T-helper 22 cell (primary cell): ENCODE data around the gene CDH22.

ENCODE experiments used
- DNase-seq: peaks from one replicate; pipeline ENCODE4 v3.0.0-alpha.2; 2020; ENCODE audit warnings: low read depth

CDH22 gene

GRCh38 chr20:46308258-46309157 lies at the start of gene CDH22:
Gene CDH22 (minus strand): TSS chr20:46308498. CDS start chr20:46251294, 57,204 bp downstream.
- DNase-seq, result no peak

GRCh38 chr20:46357030-46357514 lies 48.8 kb upstream of the CDH22 start:
- no peak for DNase-seq

GRCh38 chr20:46356195-46357029 lies 48.1 kb upstream of the CDH22 start:
- DNase-seq, result no peak

GRCh38 chr20:46355778-46356177 lies 47.5 kb upstream of the CDH22 start:
- DNase-seq, result no peak

GRCh38 chr20:46354920-46355654 lies 46.8 kb upstream of the CDH22 start:
- no peak for DNase-seq

- no peak for DNase-seq
Observed at GRCh38 chr20:46354207-46354555, 45.9 kb upstream of the CDH22 start.

- DNase-seq, result no peak
Observed at GRCh38 chr20:46353500-46354206, 45.4 kb upstream of the CDH22 start.

- DNase-seq, result no peak
Observed at GRCh38 chr20:46352370-46352938, 44.2 kb upstream of the CDH22 start.

- no peak for DNase-seq
Observed at GRCh38 chr20:46351357-46352058, 43.2 kb upstream of the CDH22 start.

GRCh38 chr20:46350986-46351267 lies 42.6 kb upstream of the CDH22 start:
- DNase-seq, result no peak

GRCh38 chr20:46350201-46350985 lies 42.1 kb upstream of the CDH22 start:
- DNase-seq, result no peak

GRCh38 chr20:46349742-46350056 lies 41.4 kb upstream of the CDH22 start:
- DNase-seq, result no peak

- DNase-seq, result peak; percentile 8
Observed at GRCh38 chr20:46349035-46349741, 40.9 kb upstream of the CDH22 start.

GRCh38 chr20:46347841-46348803 lies 39.8 kb upstream of the CDH22 start:
- DNase-seq, result no peak

GRCh38 chr20:46346770-46347169 lies 38.5 kb upstream of the CDH22 start:
- no peak for DNase-seq

- no peak for DNase-seq
Observed at GRCh38 chr20:46344488-46345162, 36.3 kb upstream of the CDH22 start.

- no peak for DNase-seq
Observed at GRCh38 chr20:46343975-46344357, 35.7 kb upstream of the CDH22 start.
